IPS DF 6.9 (cell line): ENCODE measurements around the gene SEC62.
"Not testable (repeated sequence)": the region's sequence is repeated elsewhere in the genome, so short reads cannot be mapped to it uniquely, and the experiment has no call there.

ENCODE experiments used
- DNase-seq: peaks from one replicate; pipeline ENCODE4 v3.0.0-alpha.2; 2013; ENCODE audit warnings: low read depth, low spot score
- H3K27ac ChIP-seq: one replicate; pipeline ENCODE4 v1.5.1; 2013; ENCODE audit warnings: low read length, control low read depth
- H3K27me3 ChIP-seq: 2 replicates; pipeline ENCODE4 v1.6.1; 2013; ENCODE audit warnings: mild to moderate bottlenecking, low read length; ENCODE audit not compliant: control insufficient read depth, insufficient read depth
- H3K36me3 ChIP-seq: 2 replicates; pipeline ENCODE4 v1.6.1; 2013; ENCODE audit warnings: low read length; ENCODE audit not compliant: control insufficient read depth, insufficient read depth
- H3K4me1 ChIP-seq: 2 replicates; pipeline ENCODE4 v1.6.1; 2013; ENCODE audit warnings: low read length; ENCODE audit not compliant: control insufficient read depth, insufficient read depth
- H3K4me3 ChIP-seq: 2 replicates; pipeline ENCODE4 v1.5.1; 2013; ENCODE audit warnings: mild to moderate bottlenecking, low read length
- H3K9me3 ChIP-seq: 2 replicates; pipeline ENCODE4 v1.6.1; 2013; ENCODE audit warnings: low read length, inconsistent platforms; ENCODE audit not compliant: control insufficient read depth, insufficient read depth
- WGBS: extraction: QIAGEN DNeasy Blood & Tissue Kit; methylation state at CpG from one replicate; pipeline ENCODE4 v1.1.7; 2013; ENCODE audit warnings: mixed read lengths, missing lambda C conversion rate; ENCODE audit not compliant: insufficient read length, insufficient coverage; 5-methylcytosine and 5-hydroxymethylcytosine counted together

The SEC62 gene

GRCh38 chr3:170019306-170019705 is 52.7 kb downstream of the SEC62 start:
- not testable (repeated sequence) for H3K27ac ChIP-seq, H3K4me3 ChIP-seq, H3K9me3 ChIP-seq, H3K27me3 ChIP-seq, H3K4me1 ChIP-seq, DNase-seq, H3K36me3 ChIP-seq
- WGBS, result no CpG with 5 or more reads among the region's 4 CpGs

GRCh38 chr3:170021083-170021482 is 54.5 kb downstream of the SEC62 start:
- H3K4me1 ChIP-seq, result no peaks in the 10 kb centered on the region
- WGBS, result no CpG with 5 or more reads among the region's 3 CpGs
- no peaks in the 10 kb centered on the region for H3K36me3 ChIP-seq
- no peaks in the 10 kb centered on the region for H3K9me3 ChIP-seq
- no peak overlapping the region for H3K4me3 ChIP-seq
- no peaks in the 10 kb centered on the region for H3K27me3 ChIP-seq
- no peak for DNase-seq
- H3K27ac ChIP-seq, result no peak overlapping the region

DNA sequence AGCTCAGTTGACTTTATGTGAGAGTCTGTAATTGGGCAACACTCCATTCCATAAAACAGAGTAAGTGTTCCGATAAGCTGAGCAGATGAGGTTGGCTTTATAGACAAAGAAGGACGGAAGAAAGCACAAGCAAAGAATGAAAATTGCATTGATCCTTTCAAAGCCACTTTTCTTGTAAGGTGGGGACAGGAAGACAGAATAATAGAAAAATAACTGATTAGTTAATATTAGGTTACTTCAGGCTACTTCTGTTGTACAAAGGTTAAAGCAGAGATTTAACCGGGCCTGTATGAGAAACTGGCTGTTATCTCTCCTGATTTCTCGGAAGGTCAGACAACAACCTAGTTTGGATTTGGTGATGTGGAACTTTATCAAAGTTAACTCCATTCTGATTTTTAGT is 55.7 kb downstream of the SEC62 start:
- DNase-seq, result no peak
- no CpG with 5 or more reads among the region's 4 CpGs for WGBS
- Histone ChIP-seq H3K27ac (no peak overlapping the region), H3K9me3 (no peaks in the 10 kb centered on the region), H3K27me3 (no peaks in the 10 kb centered on the region), H3K4me1 (no peaks in the 10 kb centered on the region), H3K36me3 (no peaks in the 10 kb centered on the region), H3K4me3 (no peak overlapping the region)

DNA sequence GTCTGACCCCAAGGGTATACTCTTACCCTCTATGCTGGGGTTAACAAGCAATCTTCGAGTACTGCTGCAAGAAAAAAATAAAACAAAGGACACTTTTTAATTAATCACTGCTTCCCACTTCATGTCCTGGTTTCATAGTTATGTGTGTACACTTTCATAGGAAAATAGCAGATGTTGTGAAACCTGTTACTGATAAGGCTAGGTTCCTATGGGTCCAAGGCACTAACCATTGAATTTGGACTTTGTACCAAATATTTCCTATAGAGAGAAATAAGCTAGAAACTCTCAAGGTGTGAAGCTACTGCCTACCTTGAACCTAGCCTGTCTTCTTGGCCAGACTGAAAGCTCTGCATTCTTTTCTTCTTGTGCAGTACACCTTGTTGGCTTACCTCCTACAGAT is 56.6 kb downstream of the SEC62 start:
- H3K27me3 ChIP-seq, result no peaks in the 10 kb centered on the region
- H3K4me1 ChIP-seq, result no peaks in the 10 kb centered on the region
- no CpG with 5 or more reads among the region's 1 CpG for WGBS
- no peak overlapping the region for H3K27ac ChIP-seq
- no peak overlapping the region for H3K4me3 ChIP-seq
- no peak for DNase-seq
- H3K36me3 ChIP-seq, result no peaks in the 10 kb centered on the region
- no peaks in the 10 kb centered on the region for H3K9me3 ChIP-seq

DNA sequence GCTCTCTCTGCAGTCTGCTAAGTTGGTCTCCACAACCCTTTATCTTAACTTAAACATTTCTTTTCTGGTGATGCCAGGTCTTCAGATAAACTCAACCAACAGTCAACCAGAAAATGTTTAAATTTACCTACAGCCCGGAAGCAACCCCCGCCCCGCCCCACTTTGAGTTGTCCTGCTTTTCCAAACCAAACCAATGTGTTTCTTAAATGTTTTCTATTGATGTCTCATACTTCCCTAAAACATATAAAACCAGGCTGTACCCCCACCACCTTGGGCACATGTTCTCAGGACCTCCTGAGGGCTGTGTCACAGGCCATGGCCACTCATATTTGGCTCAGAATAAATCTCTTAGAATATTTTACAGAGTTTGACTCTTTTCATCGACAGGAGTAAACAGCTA is 58.0 kb downstream of the SEC62 start:
- WGBS, result no CpG with 5 or more reads among the region's 4 CpGs
- no peak overlapping the region for H3K27ac ChIP-seq

DNA sequence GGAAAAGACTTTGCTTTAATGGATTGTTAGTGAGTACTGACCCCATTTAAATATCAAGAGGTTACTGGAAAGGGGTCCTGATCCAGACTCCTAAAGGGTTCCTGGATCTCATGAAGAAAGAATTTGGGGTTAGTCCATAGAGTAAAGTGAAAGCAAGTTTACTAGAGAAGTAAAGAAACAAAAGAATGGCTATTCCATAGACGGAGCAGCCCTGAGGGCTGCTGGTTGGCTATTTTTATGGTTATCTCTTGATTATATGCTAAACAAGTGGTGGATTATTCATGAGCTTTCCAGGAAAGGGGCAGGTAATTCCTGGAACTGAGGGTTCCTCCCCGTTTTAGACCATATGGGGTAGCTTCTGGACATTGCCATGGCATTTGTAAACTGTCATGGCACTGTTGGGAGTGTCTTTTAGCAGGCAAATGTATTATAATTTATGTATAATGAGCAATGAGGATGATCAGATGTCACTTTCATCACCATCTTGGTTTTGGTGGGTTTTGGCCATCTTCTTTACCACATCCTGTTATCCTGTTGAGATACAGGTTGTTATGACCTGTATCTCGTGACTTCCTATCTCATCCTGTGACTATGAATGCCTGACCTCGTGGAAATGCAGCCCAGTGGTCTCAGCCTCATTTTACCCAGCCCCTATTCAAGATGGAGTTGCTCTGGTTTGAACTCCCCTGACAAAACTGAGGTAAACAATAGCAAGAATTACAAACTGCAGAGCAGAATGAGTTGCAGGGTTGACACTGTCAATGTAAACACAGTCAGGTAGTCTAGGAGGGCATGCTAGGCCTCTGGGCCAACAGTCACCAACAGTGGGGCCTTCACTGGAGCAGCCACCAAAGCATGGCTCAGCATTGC is 60.9 kb downstream of the SEC62 start:
- H3K4me3 ChIP-seq, result no peak overlapping the region
- H3K27ac ChIP-seq, result no peak overlapping the region
- DNase-seq, result no peak
- no peaks in the 10 kb centered on the region for H3K27me3 ChIP-seq
- no peaks in the 10 kb centered on the region for H3K9me3 ChIP-seq
- no peaks in the 10 kb centered on the region for H3K4me1 ChIP-seq
- no peaks in the 10 kb centered on the region for H3K36me3 ChIP-seq
- WGBS, result no CpG with 5 or more reads among the region's 4 CpGs

More for the DNA sequence above, 58.0 kb downstream of the SEC62 start:
- H3K4me1 ChIP-seq, result no peaks in the 10 kb centered on the region
- no peaks in the 10 kb centered on the region for H3K27me3 ChIP-seq
- no peak for DNase-seq
- H3K36me3 ChIP-seq, result no peaks in the 10 kb centered on the region
- H3K4me3 ChIP-seq, result no peak overlapping the region
- H3K9me3 ChIP-seq, result no peaks in the 10 kb centered on the region

DNA sequence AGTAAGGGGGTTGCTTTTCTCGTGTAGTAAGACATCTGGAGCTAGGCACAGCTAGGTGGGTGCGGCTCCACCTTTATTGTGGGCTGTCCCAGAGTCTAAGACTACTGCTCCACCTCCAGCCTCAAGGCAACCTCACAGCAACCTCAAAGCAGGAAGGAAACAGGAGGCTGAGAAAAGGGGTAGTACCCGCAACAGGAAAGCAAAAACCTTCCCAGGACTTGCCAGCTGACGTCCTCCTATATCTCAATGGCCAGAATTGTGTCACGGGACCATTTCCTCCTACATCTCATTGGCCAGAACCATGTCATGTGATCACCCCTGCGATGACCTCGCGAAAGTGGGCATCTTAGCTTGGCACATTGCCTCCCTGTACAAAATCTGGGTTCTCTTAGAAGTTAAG is 66.9 kb downstream of the SEC62 start:
- Histone ChIP-seq H3K9me3 (no peaks in the 10 kb centered on the region), H3K4me3 (no peak overlapping the region), H3K4me1 (no peaks in the 10 kb centered on the region), H3K27me3 (no peaks in the 10 kb centered on the region), H3K27ac (no peak overlapping the region), H3K36me3 (no peaks in the 10 kb centered on the region)
- DNase-seq, result no peak
- WGBS, result no CpG with 5 or more reads among the region's 8 CpGs

DNA sequence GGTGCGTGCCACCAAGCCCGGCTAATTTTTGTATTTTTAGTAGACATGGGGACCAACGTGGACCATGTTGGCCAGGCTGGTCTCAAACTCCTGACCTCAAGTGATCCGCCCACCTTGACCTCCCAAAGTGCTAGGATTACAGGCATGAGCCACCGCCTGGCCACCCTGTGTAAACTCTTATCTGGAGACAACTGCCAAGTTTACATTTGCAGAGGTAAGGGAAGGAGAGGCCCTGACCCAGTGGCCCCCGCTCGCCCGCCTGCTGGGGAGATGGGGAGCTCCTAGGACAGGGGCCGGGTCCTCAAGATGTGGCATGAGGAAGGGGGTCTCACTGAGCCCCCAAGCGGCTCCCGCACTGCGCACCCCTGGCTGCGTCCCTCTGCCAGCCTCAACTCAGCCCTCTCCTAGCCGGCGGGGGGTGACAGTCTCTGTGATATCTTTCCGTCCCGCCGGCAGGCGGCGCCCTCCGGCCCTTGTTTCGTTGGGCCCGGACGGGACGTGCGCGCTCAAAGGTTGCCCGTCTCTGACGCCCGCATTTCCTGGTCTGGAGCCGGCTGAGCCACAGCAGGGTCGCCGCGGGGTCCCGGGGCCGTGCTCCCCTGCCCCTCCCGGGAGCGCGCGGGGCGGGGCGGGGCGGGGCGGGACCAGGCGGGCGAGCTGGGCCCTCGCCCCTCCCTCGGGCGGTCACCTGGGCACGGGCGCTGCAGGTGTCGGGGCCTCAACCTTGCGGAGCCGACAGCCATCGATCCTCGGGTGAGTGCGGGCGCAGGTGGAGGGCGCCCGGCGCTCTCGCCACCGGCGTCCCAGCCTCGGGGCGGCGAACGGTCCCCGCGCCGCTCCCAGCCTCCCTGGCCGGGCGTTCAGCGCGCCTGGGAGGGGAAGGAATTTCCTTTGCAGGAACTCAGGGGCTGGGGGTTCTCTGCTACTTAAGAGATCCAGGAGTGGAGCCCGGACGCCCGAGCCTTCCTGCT is 71.1 kb downstream of the SEC62 start, which contains the start of gene GPR160:
Gene GPR160, plus strand, starts transcription at position 533 of the 971 bp plus-strand sequence. CDS start 45,978 bp downstream, outside the sequence.
- Histone ChIP-seq H3K36me3 (no peaks in the 10 kb centered on the region), H3K4me1 (no peaks in the 10 kb centered on the region), H3K27me3 (no peaks in the 10 kb centered on the region), H3K27ac (no peak within 1 kb of the TSS), H3K4me3 (peak within 1 kb of the TSS; percentile 65; the same call in 1 of the 2 replicates), H3K9me3 (no peaks in the 10 kb centered on the region)
- WGBS, result no CpG with 5 or more reads among the region's 78 CpGs
- DNase-seq, result no peak

DNA sequence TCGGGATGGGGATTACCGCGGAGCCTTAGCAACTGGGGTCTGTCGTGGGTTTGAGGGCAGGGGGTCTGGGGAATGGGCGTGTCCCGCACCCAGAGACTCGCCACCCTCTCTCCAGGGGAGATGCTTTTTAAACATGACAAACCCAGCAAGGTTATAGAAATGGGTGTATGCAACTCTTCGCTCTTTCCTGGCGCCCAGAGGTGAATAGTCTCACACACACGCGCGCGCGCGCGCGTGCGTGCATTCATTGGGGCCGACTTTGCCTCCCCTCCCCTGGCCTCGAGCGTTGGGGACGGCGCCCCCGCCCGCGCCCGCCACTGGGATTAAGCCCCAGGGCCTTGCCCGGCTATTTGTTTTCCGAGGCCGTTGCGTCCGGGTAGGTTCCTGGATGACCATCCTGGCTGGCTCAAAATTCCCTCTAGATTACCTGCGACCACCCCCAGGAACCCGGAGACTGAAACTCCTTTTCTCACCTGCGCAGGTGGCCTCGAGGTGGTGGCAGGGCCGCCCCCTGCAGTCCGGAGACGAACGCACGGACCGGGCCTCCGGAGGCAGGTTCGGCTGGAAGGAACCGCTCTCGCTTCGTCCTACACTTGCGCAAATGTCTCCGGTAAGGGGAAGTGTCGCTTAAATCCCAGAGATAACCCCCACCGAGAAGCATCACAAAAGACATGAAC is 72.0 kb downstream of the SEC62 start:
- WGBS, result no CpG with 5 or more reads among the region's 51 CpGs
- H3K27me3 ChIP-seq, result no peaks in the 10 kb centered on the region
- H3K4me1 ChIP-seq, result no peaks in the 10 kb centered on the region
- no peaks in the 10 kb centered on the region for H3K36me3 ChIP-seq
- peak overlapping the region; percentile 65; the same call in 1 of the 2 replicates for H3K4me3 ChIP-seq
- H3K27ac ChIP-seq, result no peak overlapping the region
- DNase-seq, result no peak
- no peaks in the 10 kb centered on the region for H3K9me3 ChIP-seq

DNA sequence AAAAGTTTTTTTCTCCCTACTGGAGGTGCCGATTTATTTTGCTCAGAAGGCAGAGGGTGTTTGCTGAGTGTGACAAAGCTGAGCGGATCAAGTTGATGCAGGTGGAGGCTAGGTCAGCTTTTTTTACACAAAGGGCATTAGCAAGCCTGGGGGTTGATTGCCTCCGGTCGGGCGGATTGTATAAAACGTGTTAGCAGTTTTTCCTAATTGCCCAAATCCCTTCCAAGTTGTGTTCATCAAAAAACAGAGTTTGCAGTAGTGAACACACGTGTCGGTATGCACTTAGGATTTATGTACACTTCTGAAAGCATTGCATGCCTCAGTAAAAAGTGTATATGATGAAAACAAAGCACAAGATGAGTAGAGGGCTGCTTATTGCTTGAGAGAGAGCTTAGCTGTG is 73.8 kb downstream of the SEC62 start:
- no CpG with 5 or more reads among the region's 8 CpGs for WGBS
- Histone ChIP-seq H3K27me3 (no peaks in the 10 kb centered on the region), H3K4me1 (no peaks in the 10 kb centered on the region), H3K9me3 (no peaks in the 10 kb centered on the region), H3K36me3 (no peaks in the 10 kb centered on the region), H3K4me3 (no peak overlapping the region), H3K27ac (no peak overlapping the region)
- no peak for DNase-seq
